IPS-NIHi11 (cell line): Measurements from ENCODE around the gene KCNT2.
"Not testable (repeated sequence)": the region's sequence is repeated elsewhere in the genome, so short reads cannot be mapped to it uniquely, and the experiment has no call there.

Source experiments
- DNase-seq: peaks from one replicate; pipeline ENCODE4 v3.0.0; 2012; ENCODE audit warnings: mixed read lengths, low spot score

Gene KCNT2

GRCh38 chr1:196608390-196609369 is at the start of gene KCNT2:
KCNT2 (minus strand) TSS chr1:196608440; CDS start chr1:196608309, 131 bp downstream.
- DNase-seq: peak; percentile 80

GRCh38 chr1:196655494-196655893 is 47.3 kb upstream of the KCNT2 start:
- no peak for DNase-seq

GRCh38 chr1:196655071-196655470 is 46.8 kb upstream of the KCNT2 start:
- no peak for DNase-seq

- no peak for DNase-seq
Measured at GRCh38 chr1:196654271-196654670, 46.0 kb upstream of the KCNT2 start.

- DNase-seq: no peak
Measured at GRCh38 chr1:196651637-196652215, 43.5 kb upstream of the KCNT2 start, which contains the start of gene CFH. CFH (plus strand) TSS chr1:196652043; CDS start chr1:196652118, 75 bp downstream.

GRCh38 chr1:196651079-196651478 is 42.8 kb upstream of the KCNT2 start:
- no peak for DNase-seq

- DNase-seq: no peak
Measured at GRCh38 chr1:196650403-196650802, 42.2 kb upstream of the KCNT2 start.

- DNase-seq: no peak
Measured at GRCh38 chr1:196649990-196650389, 41.8 kb upstream of the KCNT2 start.

GRCh38 chr1:196640976-196641375 is 32.7 kb upstream of the KCNT2 start:
- DNase-seq: no peak

- DNase-seq: not testable (repeated sequence)
Measured at GRCh38 chr1:196639291-196639690, 31.1 kb upstream of the KCNT2 start.

GRCh38 chr1:196638466-196638865 is 30.2 kb upstream of the KCNT2 start:
- DNase-seq: no peak

- DNase-seq: no peak
Measured at GRCh38 chr1:196637606-196638005, 29.4 kb upstream of the KCNT2 start.

GRCh38 chr1:196628838-196629237 is 20.6 kb upstream of the KCNT2 start:
- DNase-seq: no peak

GRCh38 chr1:196623079-196623478 is 14.8 kb upstream of the KCNT2 start:
- no peak for DNase-seq

- no peak for DNase-seq
Measured at GRCh38 chr1:196619721-196620120, 11.5 kb upstream of the KCNT2 start.

- DNase-seq: no peak
Measured at GRCh38 chr1:196611873-196612272, 3.6 kb upstream of the KCNT2 start.

GRCh38 chr1:196609370-196609737 is 1.1 kb upstream of the KCNT2 start:
- DNase-seq: peak; percentile 20

GRCh38 chr1:196607981-196608380 is 259 bp downstream of the KCNT2 start:
- no peak for DNase-seq

- no peak for DNase-seq
Measured at GRCh38 chr1:196603651-196604050, 4.6 kb downstream of the KCNT2 start.

GRCh38 chr1:196598942-196599748 is 9.1 kb downstream of the KCNT2 start:
- DNase-seq: no peak

- DNase-seq: no peak
Measured at GRCh38 chr1:196594700-196595099, 13.5 kb downstream of the KCNT2 start.

GRCh38 chr1:196593955-196594354 is 14.3 kb downstream of the KCNT2 start:
- DNase-seq: no peak
